HT1080 (cell line): ENCODE data around the gene RBM19. TPM values are rescaled to one million over a fixed set of nuclear protein-coding genes. Genes with fewer than 3 reads are reported as not detected.
A peak's percentile ranks its signal among the peaks of the same experiment; 100 is the strongest.

Experiments used
- DNase-seq: peaks from one replicate; pipeline ENCODE4 v3.0.0-alpha.2; 2015; ENCODE audit warnings: low read depth
- total RNA-seq: library from RNA; depleted of rRNA; stranded (reverse); fragments of >200 nt; shearing (Covaris generic); gene quantifications from 2 replicates; pipeline ENCODE4 v1.2.3, GENCODE V29; 2014

Gene RBM19
- total RNA-seq, 1 experiment from 2014 or later, result 36.6 TPM

GRCh38 chr12:113837528-113838296, 128.4 kb downstream of the RBM19 start:
- no peak for DNase-seq

GRCh38 chr12:113837084-113837483, 129.0 kb downstream of the RBM19 start:
- no peak for DNase-seq

GRCh38 chr12:113835896-113836295, 130.2 kb downstream of the RBM19 start:
- no peak for DNase-seq

GRCh38 chr12:113835433-113835832, 130.7 kb downstream of the RBM19 start:
- no peak for DNase-seq

- no peak for DNase-seq
These were observed 132.7 kb downstream of the RBM19 start for GRCh38 chr12:113833422-113833821.

GRCh38 chr12:113831476-113831875, 134.6 kb downstream of the RBM19 start:
- DNase-seq, result no peak

- peak; percentile 26 for DNase-seq
These were observed 135.1 kb downstream of the RBM19 start for GRCh38 chr12:113831016-113831415.

GRCh38 chr12:113829212-113829611, 136.9 kb downstream of the RBM19 start:
- DNase-seq, result no peak

- DNase-seq, result no peak
These were observed 138.5 kb downstream of the RBM19 start for GRCh38 chr12:113827539-113828114.

GRCh38 chr12:113826805-113827538, 139.2 kb downstream of the RBM19 start:
- DNase-seq, result no peak

- no peak for DNase-seq
These were observed 140.4 kb downstream of the RBM19 start for GRCh38 chr12:113825705-113826104.

GRCh38 chr12:113823816-113824215, 142.3 kb downstream of the RBM19 start:
- no peak for DNase-seq

- DNase-seq, result no peak
These were observed 143.1 kb downstream of the RBM19 start for GRCh38 chr12:113823016-113823415.

GRCh38 chr12:113820842-113821241, 145.3 kb downstream of the RBM19 start:
- no peak for DNase-seq

GRCh38 chr12:113820309-113820708, 145.8 kb downstream of the RBM19 start:
- no peak for DNase-seq

- DNase-seq, result no peak
These were observed 146.6 kb downstream of the RBM19 start for GRCh38 chr12:113819495-113819894.

GRCh38 chr12:113818833-113819232, 147.3 kb downstream of the RBM19 start:
- no peak for DNase-seq

- DNase-seq, result no peak
These were observed 147.8 kb downstream of the RBM19 start for GRCh38 chr12:113818283-113818682.

- no peak for DNase-seq
These were observed 149.3 kb downstream of the RBM19 start for GRCh38 chr12:113816866-113817265.

- DNase-seq, result peak; percentile 7
These were observed 151.1 kb downstream of the RBM19 start for GRCh38 chr12:113815031-113815430.

GRCh38 chr12:113813229-113813541, 152.9 kb downstream of the RBM19 start:
- DNase-seq, result no peak

- DNase-seq, result no peak
These were observed 153.5 kb downstream of the RBM19 start for GRCh38 chr12:113812411-113813228.
